NCI-H187 treated with DMSO at 0.1 percent for 48 hours (cell line): Measurements from ENCODE around the gene SLC12A2.

Source experiments
- DNase-seq: peaks from one replicate; lab custom pipeline; 2025; lab: John Stamatoyannopoulos, UW

The SLC12A2 gene

DNA sequence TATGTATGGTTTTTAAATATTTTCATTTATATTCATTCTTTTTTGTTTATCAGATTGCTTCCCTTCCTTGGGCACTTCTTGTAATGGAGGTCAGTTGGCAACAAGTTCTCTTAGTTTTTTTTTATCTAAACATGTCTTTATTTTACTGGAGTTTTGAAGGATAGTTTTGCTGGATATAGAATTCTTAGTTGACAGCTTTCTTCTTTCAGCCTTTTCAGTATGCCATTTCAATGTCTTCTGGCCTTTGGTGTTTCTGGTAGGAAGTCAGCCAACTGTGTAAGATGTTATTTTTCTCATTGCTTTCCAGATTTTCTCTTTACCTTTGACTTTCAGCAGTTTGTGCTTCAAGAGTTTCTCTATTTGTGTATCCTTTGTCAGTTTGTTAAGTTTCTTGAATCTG lies 14.2 kb downstream of the SLC12A2 start:
- DNase-seq: no peak

DNA sequence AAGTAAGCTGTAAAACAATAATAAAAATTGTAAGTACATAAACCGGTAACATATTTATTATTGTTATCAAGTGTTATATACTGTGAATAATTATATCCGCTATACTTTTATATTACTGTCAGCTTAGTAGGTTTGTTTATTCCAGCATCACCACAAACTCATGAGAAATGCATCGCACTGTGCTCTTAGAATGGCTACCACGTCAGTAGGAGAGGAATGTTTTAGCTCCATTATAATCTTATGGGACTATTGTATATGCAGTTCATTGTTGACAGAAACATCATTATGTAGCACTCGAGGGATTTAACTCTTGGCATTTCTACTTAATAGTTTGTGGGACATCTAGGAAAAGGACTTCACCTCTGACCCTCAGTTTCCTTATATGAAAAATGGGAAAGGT lies 16.4 kb downstream of the SLC12A2 start:
- no peak for DNase-seq

DNA sequence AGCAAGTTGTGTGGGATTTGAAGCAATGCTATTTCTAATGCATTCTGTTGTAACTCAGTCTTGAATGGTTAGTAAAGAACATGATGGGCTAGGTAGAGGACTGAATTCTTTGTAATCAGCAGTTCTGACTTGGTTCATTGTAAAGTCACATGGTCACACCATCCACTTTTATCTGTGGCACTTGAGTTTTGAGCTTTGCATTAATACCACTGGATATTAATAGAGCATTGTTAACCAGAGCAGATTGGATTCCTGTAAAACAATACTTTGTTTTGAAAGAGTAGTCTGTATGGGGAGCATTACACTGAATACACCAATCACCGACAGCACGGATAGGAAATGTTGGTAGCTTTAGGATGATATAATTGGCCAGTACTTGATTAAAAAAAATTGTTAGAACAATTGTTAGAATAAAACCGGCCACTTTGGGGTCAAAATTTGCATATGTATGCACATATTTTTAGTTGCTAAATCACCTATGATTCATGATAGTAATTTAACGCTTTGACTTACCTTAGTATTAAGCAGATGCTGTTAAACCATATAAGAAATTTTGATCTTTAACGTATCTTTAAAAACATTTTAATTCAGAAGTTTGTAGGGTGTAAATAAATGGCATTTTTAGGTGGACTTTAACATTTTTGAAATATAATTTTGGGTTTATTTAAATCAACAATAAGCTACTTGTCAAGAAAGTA lies 17.4 kb downstream of the SLC12A2 start:
- no peak for DNase-seq

GRCh38 chr5:128101676-128102075 lies 18.1 kb downstream of the SLC12A2 start:
- no peak for DNase-seq

GRCh38 chr5:128105203-128105602 lies 21.6 kb downstream of the SLC12A2 start:
- DNase-seq: no peak

- no peak for DNase-seq
Measured at GRCh38 chr5:128109138-128109537, 25.6 kb downstream of the SLC12A2 start.

DNA sequence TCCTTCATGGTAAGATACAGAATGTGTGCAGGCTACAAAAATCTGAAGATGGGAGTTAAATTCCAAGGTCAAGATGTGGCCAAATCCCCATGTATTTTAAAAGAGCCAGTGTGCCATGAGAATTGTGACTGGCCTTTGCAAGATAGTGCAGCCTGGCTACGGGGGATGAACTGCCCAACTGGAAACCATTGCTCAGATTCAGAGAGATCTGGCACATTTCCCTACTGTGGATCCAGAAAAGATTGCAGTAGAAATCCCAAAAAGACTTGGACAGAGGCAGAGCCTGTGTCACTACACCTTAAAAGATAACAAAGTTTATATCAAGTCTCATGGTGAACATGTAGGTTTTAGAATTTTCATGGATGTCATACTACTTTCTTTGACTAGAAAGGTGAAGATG lies 26.2 kb downstream of the SLC12A2 start:
- DNase-seq: no peak

- DNase-seq: no peak
Measured at GRCh38 chr5:128111818-128112448, 28.4 kb downstream of the SLC12A2 start.

- DNase-seq: no peak
Measured at GRCh38 chr5:128116445-128116844, 32.9 kb downstream of the SLC12A2 start.

DNA sequence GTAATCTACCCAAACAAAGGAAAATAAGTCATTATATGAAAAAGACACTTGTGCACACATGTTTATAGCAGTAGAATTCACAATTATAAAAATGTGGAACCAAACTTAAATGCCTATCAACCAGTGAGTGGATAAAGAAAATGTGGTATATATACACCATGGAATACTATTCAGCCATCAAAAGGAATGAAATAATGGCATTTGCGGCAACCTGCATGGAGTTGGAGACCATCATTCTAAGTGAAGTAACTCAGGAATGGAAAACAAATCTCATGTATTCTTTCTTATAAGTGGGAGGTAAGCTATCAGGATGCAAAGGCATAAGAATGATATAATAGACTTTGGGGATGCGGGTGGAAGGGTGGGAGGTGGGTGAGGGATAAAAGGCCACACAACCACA lies 34.6 kb downstream of the SLC12A2 start:
- no peak for DNase-seq

GRCh38 chr5:128121651-128122050 lies 38.1 kb downstream of the SLC12A2 start:
- DNase-seq: no peak

GRCh38 chr5:128123936-128124335 lies 40.4 kb downstream of the SLC12A2 start:
- no peak for DNase-seq

DNA sequence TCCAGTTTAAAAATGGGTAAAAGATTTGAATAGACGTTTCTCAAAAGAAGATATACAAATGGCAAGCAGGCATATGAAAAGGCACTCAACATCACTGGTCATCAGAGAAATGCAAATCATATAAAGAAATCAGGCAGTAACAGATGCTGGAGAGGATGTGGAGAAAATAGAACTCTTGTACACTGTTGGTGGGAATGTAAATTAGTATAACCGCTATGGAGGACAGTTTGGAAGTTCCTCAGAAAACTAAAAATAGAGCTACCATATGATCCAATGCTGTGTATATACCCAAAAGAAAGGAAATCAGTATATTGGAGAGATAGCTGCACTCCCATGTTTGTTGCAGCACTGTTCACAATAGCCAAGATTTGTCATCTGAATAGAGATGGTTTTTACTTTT lies 42.7 kb downstream of the SLC12A2 start:
- no peak for DNase-seq

DNA sequence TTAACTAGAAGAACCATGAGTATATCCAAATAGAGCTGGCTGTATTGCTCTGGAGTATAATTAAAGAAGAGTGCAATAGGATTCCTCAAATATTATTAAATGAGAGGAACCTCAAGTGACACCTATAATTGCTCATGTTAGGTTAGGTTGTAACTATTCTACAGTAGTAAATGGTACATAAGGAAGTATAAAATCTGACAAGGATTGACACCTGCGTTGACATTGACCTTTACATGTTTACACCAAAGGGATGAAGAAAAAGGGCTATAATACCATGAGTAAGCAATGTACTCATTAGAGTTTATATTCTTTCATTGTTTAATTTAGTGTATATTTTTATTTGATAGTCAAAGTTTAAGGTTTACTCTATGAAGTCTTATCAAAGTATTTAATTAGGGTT lies 48.9 kb downstream of the SLC12A2 start:
- DNase-seq: no peak

- DNase-seq: no peak
Measured at GRCh38 chr5:128135286-128135685, 51.7 kb downstream of the SLC12A2 start.

GRCh38 chr5:128143911-128144310 lies 60.3 kb downstream of the SLC12A2 start:
- no peak for DNase-seq

DNA sequence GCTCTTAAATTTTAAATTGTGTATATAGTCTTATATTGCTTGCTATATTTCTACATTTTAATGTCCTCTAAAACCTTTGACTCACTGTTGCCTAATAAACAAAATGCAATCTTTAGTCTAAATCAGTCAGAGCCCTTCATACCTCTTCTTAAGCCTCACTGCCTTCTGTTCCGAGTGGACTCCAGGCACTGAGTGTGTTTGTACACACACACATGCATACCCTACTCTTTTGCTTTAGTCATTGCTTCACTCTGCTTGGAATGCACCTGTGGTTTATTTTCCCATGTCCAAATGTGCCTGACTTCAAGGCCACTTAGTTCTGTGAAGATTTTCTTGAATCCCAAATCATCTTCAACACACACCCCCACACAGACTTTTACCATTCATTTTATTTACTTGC lies 60.9 kb downstream of the SLC12A2 start:
- DNase-seq: no peak

GRCh38 chr5:128146671-128147070 lies 63.1 kb downstream of the SLC12A2 start:
- DNase-seq: no peak

DNA sequence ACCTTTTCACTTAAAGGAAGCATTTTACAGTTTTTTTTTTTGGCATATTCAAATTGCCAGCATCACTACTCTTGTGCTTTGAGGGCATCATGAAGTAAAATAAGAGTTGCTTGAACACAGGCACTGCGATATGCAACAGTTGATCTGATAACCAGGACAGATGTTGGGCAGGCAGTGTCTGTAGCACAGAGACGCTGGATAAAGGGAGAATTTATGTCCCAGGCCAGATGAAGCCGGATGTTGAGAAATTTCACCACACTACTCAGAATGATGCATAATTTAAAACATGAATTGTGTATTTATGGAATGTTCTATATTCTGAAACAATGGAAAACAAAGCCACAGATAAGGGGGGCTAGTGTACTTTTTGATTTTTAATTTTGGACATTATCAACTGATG lies 71.4 kb downstream of the SLC12A2 start:
- no peak for DNase-seq

DNA sequence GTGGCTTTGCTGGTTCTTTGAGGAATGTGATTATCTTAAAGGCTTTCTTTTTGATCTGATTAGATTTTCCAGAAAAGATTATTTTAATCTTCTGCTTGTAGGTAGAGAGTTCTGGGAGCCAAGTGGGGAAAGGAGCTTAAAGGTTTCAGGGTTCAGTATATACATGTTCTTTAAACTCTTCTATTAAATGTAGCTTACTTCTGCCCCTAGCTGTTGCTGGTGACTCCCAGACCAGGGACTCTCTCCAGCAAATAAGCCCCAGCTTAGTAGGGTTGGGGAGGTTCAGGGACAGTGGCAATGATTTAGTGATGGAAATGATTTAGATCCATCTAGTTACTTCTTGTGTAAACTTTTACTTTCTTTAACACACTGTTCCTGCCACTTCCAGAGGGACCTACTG lies 72.2 kb downstream of the SLC12A2 start:
- no peak for DNase-seq

DNA sequence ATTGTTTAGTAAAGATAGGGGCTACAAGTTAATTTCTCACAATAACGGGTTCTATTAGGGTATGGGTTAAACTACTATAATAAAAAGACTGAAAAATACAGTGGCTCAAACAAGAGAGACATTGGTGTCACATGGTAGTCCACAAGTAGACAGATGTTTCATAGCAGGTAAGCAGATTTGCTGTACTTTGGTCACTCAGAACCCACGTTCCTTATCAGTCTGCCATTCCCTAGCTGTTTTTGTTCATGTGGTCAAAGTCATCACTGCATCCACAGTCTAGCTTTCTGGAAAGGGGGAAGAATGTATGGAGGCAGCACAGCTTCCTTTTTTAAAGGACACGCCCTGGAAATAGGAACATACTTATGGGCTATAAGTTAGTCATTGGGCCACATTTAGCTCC lies 73.0 kb downstream of the SLC12A2 start:
- DNase-seq: no peak

DNA sequence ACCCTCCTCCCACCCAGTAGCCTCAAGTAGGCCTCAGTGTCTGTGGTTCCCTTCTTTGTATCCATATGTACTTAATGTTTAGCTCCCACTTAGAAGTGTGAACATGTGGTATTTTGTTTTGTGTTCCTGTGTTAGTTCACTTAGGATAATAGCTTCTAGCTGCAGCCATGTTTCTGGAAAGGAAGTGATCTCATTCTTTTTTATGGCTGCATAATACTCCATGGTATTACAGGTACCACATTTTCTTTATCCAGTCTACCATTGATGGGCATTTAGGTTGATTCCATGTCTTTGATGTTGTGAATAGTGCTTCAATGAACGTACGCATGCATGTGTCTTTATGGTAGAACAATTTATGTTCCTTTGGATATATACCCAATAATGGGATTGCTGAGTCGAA lies 74.8 kb downstream of the SLC12A2 start:
- no peak for DNase-seq

GRCh38 chr5:128163991-128164390 lies 80.4 kb downstream of the SLC12A2 start:
- no peak for DNase-seq

DNA sequence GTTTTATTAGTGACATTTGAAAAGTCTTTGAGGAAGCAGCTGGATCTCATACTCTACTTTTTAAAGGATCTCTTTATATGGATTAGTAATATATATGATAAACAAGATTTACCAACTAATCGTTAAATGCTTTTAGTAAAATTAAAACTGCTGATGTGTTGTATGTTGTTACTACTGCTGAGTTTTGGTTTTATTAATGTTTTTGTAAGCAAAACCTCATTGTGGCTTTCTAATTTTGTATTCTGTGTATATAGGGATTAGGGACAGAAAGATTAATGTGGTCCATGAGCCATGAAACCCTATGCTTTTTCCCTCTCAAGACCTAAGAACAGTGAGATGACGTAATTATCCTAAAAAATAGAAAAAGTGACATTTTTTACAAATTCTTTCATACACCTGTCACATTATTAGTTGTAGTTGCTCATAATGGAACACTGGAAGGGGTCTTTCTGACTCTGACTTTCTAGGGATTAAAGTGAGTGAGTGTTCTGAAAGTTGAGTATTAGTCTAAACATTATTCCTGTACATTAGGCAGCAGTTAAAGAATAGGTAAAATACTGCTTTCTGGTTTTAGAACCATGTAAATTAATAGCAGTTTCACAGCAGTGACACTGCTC lies 85.9 kb downstream of the SLC12A2 start:
- DNase-seq: no peak
